ENCODE data around the gene SOWAHB. TPM values are rescaled to one million over a fixed set of nuclear protein-coding genes. Genes with fewer than 3 reads are reported as not detected.

Gene SOWAHB
- total and polyA plus RNA-seq, 3 experiments from 2014 or later, result not detected

DNA sequence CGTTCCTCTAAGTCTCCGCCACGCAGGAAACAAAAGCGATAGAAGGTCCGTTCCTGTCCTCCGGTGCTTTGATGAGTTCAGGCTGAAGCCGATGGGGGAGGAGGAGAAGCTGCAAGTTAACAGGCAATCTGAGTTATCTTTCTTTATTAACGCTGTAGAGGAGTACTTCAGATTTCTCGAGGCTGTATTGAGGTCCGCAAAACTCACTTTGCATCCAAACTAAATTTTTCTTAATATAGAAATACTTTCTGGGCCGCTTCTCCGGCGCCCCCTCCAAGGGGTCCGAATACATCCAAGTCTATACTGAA, 395 bp upstream of the SOWAHB start:
- Histone ChIP-seq H3K27me3 (ENCODE audit: insufficient read depth, low read length, poor library complexity, severe bottlenecking) (peaks cover 26% of the 10 kb centered on the region), H3K9me3 (ENCODE audit: low read length) (no peaks in the 10 kb centered on the region), H3K4me3 (ENCODE audit: low read length) (peak overlapping the region; percentile 41), H3K27ac (ENCODE audit: low read depth, low read length) (no peak overlapping the region), H3K36me3 (ENCODE audit: insufficient read depth, low read length) (no peaks in the 10 kb centered on the region), H3K4me1 (ENCODE audit: insufficient read depth, low read length) (no peaks in the 10 kb centered on the region)
- Mint-ChIP-seq H3K4me3 (peak overlapping the region; percentile 51 to 88 (median 80)), H3K27me3 (peaks cover 20 to 42% of the 10 kb centered on the region in 2 donors), H3K4me1 (peaks cover 11 to 13% (median 11%) of the 10 kb centered on the region in 3 donors), H3K9me3 (no peaks in the 10 kb centered on the region), H3K27ac (no peak overlapping the region), H3K36me3 (no peaks in the 10 kb centered on the region)
- ChIA-PET POLR2A (no interaction called here), CTCF (no interaction called here)
- no peak for DNase-seq

DNA sequence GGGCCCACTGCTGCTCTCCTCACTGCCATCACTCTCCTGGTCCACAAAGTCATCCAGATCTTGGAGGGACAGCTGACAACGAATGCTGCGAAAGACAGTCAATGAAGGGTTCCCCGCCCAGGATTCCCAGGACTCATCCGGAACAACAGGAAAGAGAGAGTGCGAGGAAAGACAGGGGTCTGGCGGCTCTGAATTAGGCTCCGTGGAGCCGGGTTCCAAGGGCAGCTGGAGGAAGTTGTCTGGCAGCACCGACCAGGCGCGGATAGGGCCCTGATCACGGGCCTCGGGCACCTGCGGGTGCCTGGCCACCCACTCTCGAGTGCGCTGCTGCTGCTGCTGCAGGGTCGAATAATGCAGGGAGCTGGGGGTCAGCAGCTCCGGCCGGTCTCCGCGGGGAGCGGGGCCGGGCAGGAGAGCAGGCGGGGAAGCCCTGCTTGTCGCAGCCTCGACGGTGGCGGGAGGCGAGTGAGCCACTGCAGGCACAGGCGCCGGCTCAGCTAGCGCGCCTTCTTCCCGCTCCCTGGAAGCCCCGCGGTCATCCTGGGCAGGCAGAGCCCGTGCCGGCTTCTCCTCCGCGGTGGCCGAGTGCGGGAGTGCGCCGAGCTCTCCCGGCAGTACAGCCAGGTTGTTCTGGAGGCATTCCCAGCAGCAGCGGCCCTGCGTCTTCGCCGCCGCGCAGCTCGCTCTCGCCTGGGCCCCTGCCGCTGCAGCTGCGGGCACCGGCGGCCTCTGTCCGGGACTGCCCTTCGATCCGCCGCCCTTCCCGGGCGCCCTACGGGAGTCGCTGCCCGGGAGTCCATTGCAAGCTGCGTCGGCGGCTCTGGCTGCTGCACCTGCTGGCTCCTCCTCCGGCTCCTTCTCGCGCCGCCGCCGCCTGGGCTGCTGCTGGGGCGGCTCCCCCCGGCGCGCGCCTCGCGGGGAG, 1.1 kb downstream of the SOWAHB start:
- Histone ChIP-seq H3K27ac (ENCODE audit: low read depth, low read length) (no peak overlapping the region), H3K27me3 (ENCODE audit: insufficient read depth, low read length, poor library complexity, severe bottlenecking) (peaks cover 26% of the 10 kb centered on the region), H3K4me1 (ENCODE audit: insufficient read depth, low read length) (no peaks in the 10 kb centered on the region), H3K4me3 (ENCODE audit: low read length) (no peak overlapping the region), H3K9me3 (ENCODE audit: low read length) (no peaks in the 10 kb centered on the region), H3K36me3 (ENCODE audit: insufficient read depth, low read length) (no peaks in the 10 kb centered on the region)
- ChIA-PET POLR2A (interaction anchor here (0.5 kb wide), 1 partner anchor 178 kb away, joined by 5 read pairs; no protein-coding TSS in a partner anchor), CTCF (interaction anchor here (1.0 to 1.5 kb wide), 3 partner anchors 9 to 97 kb away, joined by 3 to 4 read pairs (median 4); no protein-coding TSS in a partner anchor)
- Mint-ChIP-seq H3K27me3 (peaks cover 20 to 51% of the 10 kb centered on the region in 2 donors), H3K36me3 (no peaks in the 10 kb centered on the region), H3K4me3 (peak overlapping the region in 5 of 7 donors; percentile 42 to 68 (median 55)), H3K27ac (no peak overlapping the region), H3K9me3 (no peaks in the 10 kb centered on the region), H3K4me1 (peaks cover 11 to 13% (median 11%) of the 10 kb centered on the region in 3 donors)
- peak in 4 of 5 donors; percentile 10 to 52 (median 27) for DNase-seq

DNA sequence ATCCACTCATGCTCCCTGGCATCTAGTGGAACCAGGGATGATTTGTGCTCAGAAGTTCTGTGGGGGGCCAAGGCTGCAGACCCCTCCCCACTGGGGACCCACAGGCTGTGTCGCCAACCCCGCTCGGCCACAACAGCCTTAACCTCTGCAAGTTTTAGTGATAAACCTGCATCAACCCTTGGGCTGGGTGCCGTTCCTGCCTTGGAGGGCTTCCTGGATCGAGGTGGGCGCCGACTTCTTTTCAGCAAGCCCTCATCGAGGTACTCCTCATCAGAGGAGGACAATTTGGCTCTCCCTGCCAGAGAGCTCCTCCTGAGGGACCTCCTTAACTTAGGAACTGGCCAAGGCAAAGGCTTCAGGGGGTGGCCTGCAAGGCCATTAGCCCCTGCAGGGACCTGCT, 1.9 kb downstream of the SOWAHB start:
- Histone ChIP-seq H3K36me3 (ENCODE audit: insufficient read depth, low read length) (no peaks in the 10 kb centered on the region), H3K9me3 (ENCODE audit: low read length) (no peaks in the 10 kb centered on the region), H3K27me3 (ENCODE audit: insufficient read depth, low read length, poor library complexity, severe bottlenecking) (peaks cover 26% of the 10 kb centered on the region), H3K27ac (ENCODE audit: low read depth, low read length) (no peak overlapping the region), H3K4me3 (ENCODE audit: low read length) (no peak overlapping the region), H3K4me1 (ENCODE audit: insufficient read depth, low read length) (no peaks in the 10 kb centered on the region)
- Mint-ChIP-seq H3K27ac (no peak overlapping the region), H3K27me3 (peaks cover 20 to 56% of the 10 kb centered on the region in 2 donors), H3K9me3 (no peaks in the 10 kb centered on the region), H3K4me3 (peak overlapping the region in 1 of 7 donors; percentile 20), H3K36me3 (no peaks in the 10 kb centered on the region), H3K4me1 (peaks cover 11 to 13% (median 11%) of the 10 kb centered on the region in 3 donors)
- POLR2A ChIA-PET, result no interaction called here
- CTCF ChIA-PET, result interaction anchor here (1.2 to 1.5 kb wide), 2 partner anchors 14 to 98 kb away, joined by 3 to 4 read pairs; no protein-coding TSS in a partner anchor
- DNase-seq, result no peak

- Mint-ChIP-seq H3K27ac (no peak overlapping the region), H3K4me1 (peaks cover 11 to 13% (median 11%) of the 10 kb centered on the region in 3 donors), H3K36me3 (no peaks in the 10 kb centered on the region), H3K27me3 (peaks cover 20 to 58% of the 10 kb centered on the region in 2 donors), H3K4me3 (peak overlapping the region in 2 of 7 donors; percentile 13 to 25), H3K9me3 (no peaks in the 10 kb centered on the region)
- Histone ChIP-seq H3K27me3 (ENCODE audit: insufficient read depth, low read length, poor library complexity, severe bottlenecking) (peaks cover 26% of the 10 kb centered on the region), H3K4me1 (ENCODE audit: insufficient read depth, low read length) (no peaks in the 10 kb centered on the region), H3K27ac (ENCODE audit: low read depth, low read length) (no peak overlapping the region), H3K4me3 (ENCODE audit: low read length) (no peak overlapping the region), H3K9me3 (ENCODE audit: low read length) (no peaks in the 10 kb centered on the region), H3K36me3 (ENCODE audit: insufficient read depth, low read length) (no peaks in the 10 kb centered on the region)
- ChIA-PET POLR2A (no interaction called here), CTCF (interaction anchor here (1.2 to 1.5 kb wide), 2 partner anchors 15 to 98 kb away, joined by 3 to 4 read pairs; no protein-coding TSS in a partner anchor)
- no peak for DNase-seq
Measured at GRCh38 chr4:76895619-76896018, 2.3 kb downstream of the SOWAHB start.

DNA sequence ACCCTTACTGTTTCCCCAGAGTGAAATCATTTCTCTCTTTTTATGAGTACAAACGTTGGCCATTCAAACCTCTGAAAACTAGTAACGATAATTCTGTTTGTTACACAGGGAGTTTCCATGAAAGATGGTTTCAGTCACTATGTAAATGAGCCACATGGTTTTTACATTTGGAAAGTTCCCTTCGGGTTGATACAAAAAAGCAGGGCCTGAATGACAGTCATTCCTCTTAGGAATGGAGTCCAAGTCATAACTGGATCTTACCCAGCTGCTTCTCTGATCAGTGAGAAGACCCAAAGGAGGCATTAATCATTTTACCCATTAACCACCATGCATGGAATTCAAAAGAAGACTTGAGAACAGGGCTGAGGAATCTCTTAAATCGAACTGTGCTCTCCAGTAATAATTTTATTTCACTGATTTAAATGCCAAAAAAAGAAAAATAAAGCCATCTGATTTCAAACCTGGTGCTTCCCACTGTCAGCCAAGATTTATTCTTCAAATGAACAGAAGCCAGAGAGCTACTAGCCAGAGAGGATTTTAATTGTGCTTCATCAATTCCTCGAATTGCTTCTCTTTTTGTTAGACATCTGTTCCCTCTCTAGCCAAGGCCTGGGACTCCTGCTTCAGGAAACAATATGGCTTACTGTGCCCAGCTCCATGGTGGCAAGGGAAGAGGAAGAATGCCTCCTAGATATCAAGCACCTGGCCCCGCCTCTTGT, 3.2 kb downstream of the SOWAHB start:
- ChIA-PET POLR2A (no interaction called here), CTCF (interaction anchor here (1.0 kb wide), 1 partner anchor 15 kb away, joined by 3 read pairs; no protein-coding TSS in a partner anchor)
- H3K36me3 ChIP-seq (ENCODE audit: insufficient read depth, low read length), result no peaks in the 10 kb centered on the region
- Mint-ChIP-seq H3K27me3 (peaks cover 18 to 54% of the 10 kb centered on the region in 2 donors), H3K4me1 (peaks cover 11 to 13% (median 11%) of the 10 kb centered on the region in 3 donors), H3K9me3 (no peaks in the 10 kb centered on the region), H3K4me3 (no peak overlapping the region), H3K36me3 (no peaks in the 10 kb centered on the region), H3K27ac (no peak overlapping the region)
- H3K27ac ChIP-seq (ENCODE audit: low read depth, low read length), result no peak overlapping the region
- DNase-seq, result no peak
- H3K9me3 ChIP-seq (ENCODE audit: low read length), result no peaks in the 10 kb centered on the region
- no peaks in the 10 kb centered on the region for H3K4me1 ChIP-seq (ENCODE audit: insufficient read depth, low read length)
- peaks cover 19% of the 10 kb centered on the region for H3K27me3 ChIP-seq (ENCODE audit: insufficient read depth, low read length, poor library complexity, severe bottlenecking)
- no peak overlapping the region for H3K4me3 ChIP-seq (ENCODE audit: low read length)

DNA sequence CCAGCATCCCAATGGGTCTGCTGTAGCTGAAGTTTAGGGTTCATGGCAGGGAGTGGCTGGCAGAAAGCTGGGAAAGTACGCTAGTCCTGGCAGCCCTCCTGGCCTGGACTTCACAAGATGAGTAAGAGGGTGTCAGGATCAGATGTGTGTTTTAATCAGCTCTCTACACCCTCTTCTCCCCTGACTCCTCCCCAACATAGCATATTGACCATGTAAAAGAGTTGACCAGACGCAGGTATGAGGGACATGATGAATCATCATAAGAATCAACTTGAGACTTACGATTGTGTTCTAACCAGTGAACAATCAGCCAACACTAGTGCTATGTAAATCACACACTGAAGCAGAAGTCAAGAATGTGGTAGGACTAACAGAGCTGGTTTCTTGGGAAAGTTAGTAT, 5.3 kb downstream of the SOWAHB start:
- no peaks in the 10 kb centered on the region for H3K4me1 Mint-ChIP-seq
- no peaks in the 10 kb centered on the region for H3K4me1 ChIP-seq (ENCODE audit: insufficient read depth, low read length)
- DNase-seq, result no peak
- ChIA-PET POLR2A (no interaction called here), CTCF (no interaction called here)
- peaks cover 11% of the 10 kb centered on the region for H3K27me3 ChIP-seq (ENCODE audit: insufficient read depth, low read length, poor library complexity, severe bottlenecking)
- no peak overlapping the region for H3K27ac Mint-ChIP-seq
- no peak overlapping the region for H3K4me3 ChIP-seq (ENCODE audit: low read length)
- H3K27ac ChIP-seq (ENCODE audit: low read depth, low read length), result no peak overlapping the region
- no peaks in the 10 kb centered on the region for H3K9me3 Mint-ChIP-seq
- H3K27me3 Mint-ChIP-seq, result peaks cover 3 to 37% of the 10 kb centered on the region in 2 donors
- H3K9me3 ChIP-seq (ENCODE audit: low read length), result no peaks in the 10 kb centered on the region
- no peak overlapping the region for H3K4me3 Mint-ChIP-seq
- H3K36me3 Mint-ChIP-seq, result no peaks in the 10 kb centered on the region
- H3K36me3 ChIP-seq (ENCODE audit: insufficient read depth, low read length), result no peaks in the 10 kb centered on the region

GRCh38 chr4:76892001-76892400, 5.9 kb downstream of the SOWAHB start:
- Mint-ChIP-seq H3K9me3 (no peaks in the 10 kb centered on the region), H3K4me1 (no peaks in the 10 kb centered on the region), H3K36me3 (no peaks in the 10 kb centered on the region), H3K27me3 (peaks cover 4 to 37% of the 10 kb centered on the region in 2 donors), H3K27ac (no peak overlapping the region), H3K4me3 (no peak overlapping the region)
- Histone ChIP-seq H3K9me3 (ENCODE audit: low read length) (no peaks in the 10 kb centered on the region), H3K4me1 (ENCODE audit: insufficient read depth, low read length) (no peaks in the 10 kb centered on the region), H3K27ac (ENCODE audit: low read depth, low read length) (no peak overlapping the region), H3K27me3 (ENCODE audit: insufficient read depth, low read length, poor library complexity, severe bottlenecking) (peaks cover 11% of the 10 kb centered on the region), H3K36me3 (ENCODE audit: insufficient read depth, low read length) (no peaks in the 10 kb centered on the region), H3K4me3 (ENCODE audit: low read length) (no peak overlapping the region)
- ChIA-PET CTCF (no interaction called here), POLR2A (no interaction called here)
- no peak for DNase-seq

All from CD8-positive, alpha-beta memory T cell (primary cell).